Measurements from ENCODE around the gene NAGA. TPM values are rescaled to one million over a fixed set of nuclear protein-coding genes. Genes with fewer than 3 reads are reported as not detected.
"Not testable (repeated sequence)": the region's sequence is repeated elsewhere in the genome, so short reads cannot be mapped to it uniquely, and the experiment has no call there.

The NAGA gene
- 10 to 100 TPM; 33.7 to 35.0 TPM for total RNA-seq

DNA sequence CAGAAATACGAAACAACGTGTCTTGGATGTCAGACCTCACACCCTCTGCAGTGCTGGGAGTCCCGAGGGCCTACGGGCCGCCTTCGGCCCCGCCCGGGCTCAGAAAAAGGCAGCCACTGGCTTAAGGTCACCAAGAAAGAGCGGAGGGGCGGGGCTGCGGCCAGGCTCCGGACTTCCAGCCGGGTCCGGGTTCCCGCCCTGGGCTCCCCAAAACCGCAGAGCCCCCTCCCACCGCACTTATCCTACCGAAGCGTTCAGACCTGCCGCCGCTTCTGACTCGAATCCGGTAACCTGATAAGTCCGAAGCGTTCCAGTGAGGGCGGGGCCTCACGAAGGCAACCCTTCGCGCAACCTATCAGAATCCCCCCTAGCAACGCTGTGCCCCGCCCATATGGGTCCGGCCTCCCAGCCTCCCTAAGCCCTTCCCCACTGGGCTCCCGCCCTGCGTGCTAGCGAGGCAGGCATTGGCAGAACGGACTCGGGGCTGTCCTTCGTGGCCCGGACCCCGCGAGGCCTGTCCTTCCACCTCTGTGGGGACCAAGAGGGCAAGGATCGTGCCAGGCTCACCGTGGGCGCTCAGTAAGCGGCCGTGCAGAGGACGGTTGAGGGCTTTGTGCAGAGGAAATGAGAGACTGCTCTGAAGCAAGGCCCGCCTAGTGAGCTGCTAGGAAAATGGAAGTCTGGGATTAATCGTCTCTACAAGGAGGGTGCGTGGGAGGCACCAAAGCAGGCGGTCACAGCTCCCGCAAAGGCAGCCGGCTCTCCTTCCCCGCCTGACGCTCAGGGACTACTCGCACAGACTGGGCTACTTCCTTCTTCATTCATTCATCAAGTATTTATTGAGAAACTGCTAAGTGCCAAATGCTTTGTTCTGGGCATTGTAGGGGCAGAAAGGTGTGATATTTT, at the start of gene NAGA:
TSS of gene NAGA (minus strand) at position 296 of the 906 bp plus-strand sequence. CDS start 515 bp downstream, outside the sequence.
- Mint-ChIP-seq H3K4me3 (peak within 1 kb of the TSS; percentile 88), H3K4me1 (peaks cover 55% of the 10 kb centered on the region), H3K27ac (peak within 1 kb of the TSS; percentile 86), H3K9me3 (no peaks in the 10 kb centered on the region), H3K27me3 (no peaks in the 10 kb centered on the region), H3K36me3 (ENCODE audit: low read depth) (peaks cover 31% of the 10 kb centered on the region)
- ChIA-PET CTCF (interaction anchor here (0.9 to 2.3 kb wide), 6 partner anchors 9 to 374 kb away, joined by 3 to 10 read pairs (median 4); partner anchors contain the start of gene NDUFA6), POLR2A (interaction anchor here (1.2 to 4.5 kb wide), 14 partner anchors 9 to 373 kb away, joined by 3 to 77 read pairs (median 6); partner anchors contain the start of genes CENPM, NDUFA6, SMDT1 and WBP2NL)
- peak; percentile 95 for DNase-seq

- peaks cover 22% of the 10 kb centered on the region for H3K9me3 Mint-ChIP-seq
These were observed 46.3 kb upstream of the NAGA start for GRCh38 chr22:42116848-42117424.

GRCh38 chr22:42115420-42115830, 44.8 kb upstream of the NAGA start:
- H3K36me3 Mint-ChIP-seq (ENCODE audit: low read depth) = peaks cover 24% of the 10 kb centered on the region
- POLR2A ChIA-PET = not testable (repeated sequence)

More at GRCh38 chr22:42116848-42117424, 46.3 kb upstream of the NAGA start:
- Mint-ChIP-seq H3K4me3 (no peak overlapping the region), H3K27me3 (no peaks in the 10 kb centered on the region), H3K4me1 (peaks cover 36% of the 10 kb centered on the region), H3K36me3 (ENCODE audit: low read depth) (peaks cover 24% of the 10 kb centered on the region), H3K27ac (no peak overlapping the region)
- CTCF ChIA-PET = interaction anchor here (0.6 to 1.5 kb wide), 7 partner anchors 26 to 349 kb away, joined by 3 to 7 read pairs (median 4); partner anchors contain the start of gene NDUFA6
- POLR2A ChIA-PET = interaction anchor here (1.2 to 2.0 kb wide), 2 partner anchors 26 to 153 kb away, joined by 3 to 10 read pairs; partner anchors contain the start of genes NDUFA6 and TCF20
- no peak for DNase-seq

DNA sequence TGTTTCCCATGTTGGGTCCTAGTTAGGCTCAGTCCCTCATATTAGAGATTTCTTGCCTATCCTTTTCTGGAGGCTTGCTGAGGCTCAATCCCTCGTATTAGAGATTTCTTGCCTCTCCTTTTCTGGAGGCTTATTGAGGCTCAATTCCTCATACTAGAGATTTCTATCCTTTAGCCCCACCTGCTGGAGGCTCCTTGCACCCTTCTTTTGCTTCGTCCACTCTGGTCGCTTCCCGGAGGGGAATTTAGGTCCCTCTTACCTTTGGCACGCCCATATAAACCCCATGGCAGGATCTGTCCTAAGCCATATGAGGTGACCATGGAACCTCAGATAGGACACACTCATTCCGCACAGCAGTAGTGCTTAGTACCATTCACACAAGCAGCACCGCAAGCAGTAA, 44.1 kb upstream of the NAGA start:
- CTCF ChIA-PET = no interaction called here
- no peak for DNase-seq
- Mint-ChIP-seq H3K27ac (no peak overlapping the region), H3K4me3 (no peak overlapping the region), H3K9me3 (peaks cover 22% of the 10 kb centered on the region), H3K27me3 (no peaks in the 10 kb centered on the region), H3K4me1 (peaks cover 16% of the 10 kb centered on the region), H3K36me3 (ENCODE audit: low read depth) (peaks cover 24% of the 10 kb centered on the region)
- POLR2A ChIA-PET = no interaction called here

More at GRCh38 chr22:42115420-42115830, 44.8 kb upstream of the NAGA start:
- DNase-seq, H3K4me3 Mint-ChIP-seq, H3K27me3 Mint-ChIP-seq, CTCF ChIA-PET, H3K27ac Mint-ChIP-seq: not testable (repeated sequence)
- Mint-ChIP-seq H3K4me1 (peaks cover 23% of the 10 kb centered on the region), H3K9me3 (peaks cover 22% of the 10 kb centered on the region)

DNA sequence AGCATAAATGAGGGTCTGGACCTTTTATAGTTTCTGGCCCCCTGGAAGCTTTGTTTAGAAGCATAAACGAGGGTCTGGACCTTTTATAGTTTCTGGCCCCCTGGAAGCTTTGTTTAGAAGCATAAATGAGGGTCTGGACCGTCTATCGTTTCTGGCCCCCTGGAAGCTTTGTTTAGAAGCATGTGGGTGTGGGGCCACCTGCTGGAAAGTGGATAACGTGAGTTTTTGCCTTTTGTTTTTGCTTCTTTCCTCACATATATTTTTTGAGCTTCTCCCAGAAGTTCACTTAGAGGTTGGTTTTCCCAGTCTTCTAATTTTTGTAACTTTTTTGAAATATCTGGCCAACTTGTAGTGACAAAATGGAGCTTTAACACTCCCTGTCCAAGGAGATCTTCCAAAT, 42.2 kb upstream of the NAGA start:
- POLR2A ChIA-PET, H3K4me1 Mint-ChIP-seq, H3K27ac Mint-ChIP-seq, H3K27me3 Mint-ChIP-seq, H3K4me3 Mint-ChIP-seq, DNase-seq: not testable (repeated sequence)
- CTCF ChIA-PET = interaction anchor here (0.7 to 2.0 kb wide), 5 partner anchors 10 to 331 kb away, joined by 4 to 18 read pairs (median 5); partner anchors contain the start of genes NDUFA6 and SEPTIN3
- peaks cover 27% of the 10 kb centered on the region for H3K36me3 Mint-ChIP-seq (ENCODE audit: low read depth)
- peaks cover 22% of the 10 kb centered on the region for H3K9me3 Mint-ChIP-seq

GRCh38 chr22:42111798-42112197, 41.2 kb upstream of the NAGA start:
- ChIA-PET CTCF (interaction anchor here (1.3 to 2.0 kb wide), 2 partner anchors 10 to 21 kb away, joined by 6 to 18 read pairs; partner anchors contain the start of gene NDUFA6), POLR2A (interaction anchor here (1.5 kb wide), 1 partner anchor 21 kb away, joined by 6 read pairs; the partner anchor contains the start of gene NDUFA6)
- Mint-ChIP-seq H3K4me3 (no peak overlapping the region), H3K36me3 (ENCODE audit: low read depth) (peaks cover 22% of the 10 kb centered on the region), H3K4me1 (peaks cover 3% of the 10 kb centered on the region), H3K9me3 (peaks cover 22% of the 10 kb centered on the region), H3K27me3 (no peaks in the 10 kb centered on the region), H3K27ac (no peak overlapping the region)
- no peak for DNase-seq

DNA sequence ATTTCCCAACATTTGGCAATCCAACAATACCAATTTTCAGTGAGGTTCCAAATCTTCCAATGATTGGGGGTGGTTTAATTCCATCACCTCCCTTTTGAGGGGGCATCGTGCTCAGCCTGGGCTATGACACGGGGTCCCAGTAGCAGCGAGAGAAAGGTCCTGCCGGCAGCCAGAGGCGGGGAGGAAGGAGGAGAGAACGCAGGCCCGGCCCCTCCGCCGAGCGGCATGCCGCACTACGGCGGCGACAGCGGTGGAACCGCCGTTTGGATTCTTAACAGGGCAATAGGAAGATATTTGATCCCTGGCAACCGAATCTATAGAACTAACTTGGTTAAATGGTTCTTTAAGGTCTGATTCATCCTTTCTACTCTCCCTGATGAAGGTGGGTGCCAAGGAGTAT, 38.2 kb upstream of the NAGA start:
- H3K9me3 Mint-ChIP-seq = peaks cover 15% of the 10 kb centered on the region
- ChIA-PET POLR2A (no interaction called here), CTCF (interaction anchor here (0.5 kb wide), 1 partner anchor 14 kb away, joined by 3 read pairs; no protein-coding TSS in a partner anchor)
- H3K36me3 Mint-ChIP-seq (ENCODE audit: low read depth) = peaks cover 14% of the 10 kb centered on the region
- no peak overlapping the region for H3K27ac Mint-ChIP-seq
- H3K4me1 Mint-ChIP-seq = no peaks in the 10 kb centered on the region
- no peak for DNase-seq
- no peak overlapping the region for H3K4me3 Mint-ChIP-seq
- no peaks in the 10 kb centered on the region for H3K27me3 Mint-ChIP-seq

GRCh38 chr22:42104332-42104860, 33.8 kb upstream of the NAGA start:
- DNase-seq, H3K27ac Mint-ChIP-seq, H3K27me3 Mint-ChIP-seq, CTCF ChIA-PET, POLR2A ChIA-PET, H3K4me1 Mint-ChIP-seq, H3K4me3 Mint-ChIP-seq: not testable (repeated sequence)
- Mint-ChIP-seq H3K9me3 (peaks cover 29% of the 10 kb centered on the region), H3K36me3 (ENCODE audit: low read depth) (peaks cover 34% of the 10 kb centered on the region)

- Mint-ChIP-seq H3K4me3 (no peak overlapping the region), H3K4me1 (no peaks in the 10 kb centered on the region), H3K36me3 (ENCODE audit: low read depth) (peaks cover 34% of the 10 kb centered on the region), H3K27me3 (no peaks in the 10 kb centered on the region), H3K27ac (no peak overlapping the region), H3K9me3 (peaks cover 29% of the 10 kb centered on the region)
- DNase-seq = no peak
- CTCF ChIA-PET = no interaction called here
- POLR2A ChIA-PET = interaction anchor here (0.9 kb wide), 1 partner anchor 11 kb away, joined by 5 read pairs; the partner anchor contains the start of gene NDUFA6
These were observed 30.6 kb upstream of the NAGA start for GRCh38 chr22:42101199-42101598.

DNA sequence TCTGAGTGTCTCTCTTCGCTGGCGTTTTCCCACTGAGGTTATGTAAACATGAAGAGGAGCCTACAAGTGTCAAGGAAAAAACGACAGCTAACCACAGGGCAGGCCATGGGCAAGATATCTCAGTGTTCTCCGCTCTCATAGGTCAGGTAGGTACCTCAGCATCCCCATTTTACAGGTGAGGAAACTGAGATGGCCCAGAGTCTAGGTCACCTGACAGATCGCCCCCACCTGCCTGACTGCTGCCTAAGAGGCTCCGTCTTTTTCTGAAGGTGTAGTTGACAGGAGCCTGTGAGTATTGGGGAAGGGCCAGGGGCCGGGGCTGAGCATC, 20.8 kb upstream of the NAGA start:
- POLR2A ChIA-PET = interaction anchor here (0.5 to 4.9 kb wide), 36 partner anchors 12 to 524 kb away, joined by 3 to 185 read pairs (median 6); partner anchors contain the start of genes CENPM, MEI1, NAGA and POLDIP3
- H3K9me3 Mint-ChIP-seq = peaks cover 10% of the 10 kb centered on the region
- no peaks in the 10 kb centered on the region for H3K27me3 Mint-ChIP-seq
- peak overlapping the region; percentile 99 for H3K4me3 Mint-ChIP-seq
- no peak for DNase-seq
- CTCF ChIA-PET = interaction anchor here (0.7 to 4.2 kb wide), 34 partner anchors 7 to 394 kb away, joined by 3 to 47 read pairs (median 6); partner anchors contain the start of genes CENPM, NAGA, SEPTIN3 and SMDT1
- peak overlapping the region; percentile 99 for H3K27ac Mint-ChIP-seq
- peaks cover 30% of the 10 kb centered on the region for H3K36me3 Mint-ChIP-seq (ENCODE audit: low read depth)
- H3K4me1 Mint-ChIP-seq = peaks cover 31% of the 10 kb centered on the region

DNA sequence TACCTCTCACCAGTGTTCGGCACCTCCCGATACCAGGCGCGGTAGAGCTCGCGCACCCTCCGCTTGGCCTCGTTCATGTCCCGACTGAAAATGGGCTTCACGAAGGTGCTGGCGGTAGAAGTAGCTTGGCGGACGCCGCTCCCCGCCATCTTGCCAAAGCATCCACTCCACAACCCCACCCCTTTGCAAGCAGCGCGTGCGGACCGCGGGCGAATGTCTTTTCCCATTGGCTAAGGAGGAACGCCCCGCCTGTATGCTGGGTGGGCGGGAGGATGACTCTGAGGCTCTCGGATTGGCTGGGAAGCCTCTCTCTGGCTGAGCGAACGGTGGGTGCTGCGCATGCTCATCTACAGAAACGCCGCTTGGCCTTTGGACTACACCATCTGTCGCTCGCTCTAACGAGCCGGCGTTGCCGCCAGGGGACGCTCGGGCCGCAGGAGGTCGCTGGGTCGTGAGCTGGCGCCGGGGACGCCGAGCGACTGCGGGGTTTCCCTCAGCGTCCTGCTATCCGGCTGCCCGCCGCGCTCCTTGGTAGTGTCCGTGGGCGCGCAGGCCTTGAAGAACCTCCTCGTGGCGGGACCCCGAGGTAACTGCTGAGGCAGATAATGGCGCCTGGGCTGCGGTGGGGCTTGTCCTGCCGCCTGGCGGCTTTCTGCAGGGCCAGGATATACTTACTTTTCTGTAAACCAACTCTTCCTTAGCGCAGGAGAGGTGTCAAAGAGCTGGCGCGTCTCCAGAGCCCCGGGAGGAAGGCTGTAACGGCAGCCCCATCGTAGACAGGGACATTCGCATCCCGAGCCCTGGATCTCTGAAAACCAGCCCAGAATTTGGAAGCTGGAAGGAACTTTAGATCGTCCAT, 20.2 kb upstream of the NAGA start, which contains the start of gene NDUFA6:
TSS of gene NDUFA6 (minus strand) at position 177 of the 859 bp plus-strand sequence. CDS start at position 149, 28 bp downstream.
- H3K4me1 Mint-ChIP-seq = peaks cover 31% of the 10 kb centered on the region
- peak; percentile 99 for DNase-seq
- no peaks in the 10 kb centered on the region for H3K27me3 Mint-ChIP-seq
- H3K36me3 Mint-ChIP-seq (ENCODE audit: low read depth) = peaks cover 36% of the 10 kb centered on the region
- peaks cover 10% of the 10 kb centered on the region for H3K9me3 Mint-ChIP-seq
- peak within 1 kb of the TSS; percentile 99 for H3K27ac Mint-ChIP-seq
- ChIA-PET POLR2A (interaction anchor here (0.5 to 4.9 kb wide), 51 partner anchors 9 to 805 kb away, joined by 3 to 185 read pairs (median 5); partner anchors contain the start of genes CCDC134, CENPM, MEI1 and NAGA), CTCF (interaction anchor here (0.7 to 4.2 kb wide), 40 partner anchors 8 to 394 kb away, joined by 3 to 47 read pairs (median 5); partner anchors contain the start of genes CENPM, NAGA, SEPTIN3 and SMDT1)
- peak within 1 kb of the TSS; percentile 99 for H3K4me3 Mint-ChIP-seq
